Measurements from ENCODE around the gene SNW1.
A peak's percentile ranks its signal among the peaks of the same experiment; 100 is the strongest.
"Not testable (repeated sequence)": the region's sequence is repeated elsewhere in the genome, so short reads cannot be mapped to it uniquely, and the experiment has no call there.

SNW1 gene

GRCh38 chr14:77747425-77747824 is 13.5 kb downstream of the SNW1 start:
- DNase-seq, result not testable (repeated sequence)

GRCh38 chr14:77746064-77746702 is 14.8 kb downstream of the SNW1 start:
- DNase-seq, result no peak

GRCh38 chr14:77741438-77741837 is 19.5 kb downstream of the SNW1 start:
- DNase-seq, result no peak

- DNase-seq, result peak in 1 of 2 donors; percentile 8
Measured at GRCh38 chr14:77738559-77739250, 22.3 kb downstream of the SNW1 start.

DNA sequence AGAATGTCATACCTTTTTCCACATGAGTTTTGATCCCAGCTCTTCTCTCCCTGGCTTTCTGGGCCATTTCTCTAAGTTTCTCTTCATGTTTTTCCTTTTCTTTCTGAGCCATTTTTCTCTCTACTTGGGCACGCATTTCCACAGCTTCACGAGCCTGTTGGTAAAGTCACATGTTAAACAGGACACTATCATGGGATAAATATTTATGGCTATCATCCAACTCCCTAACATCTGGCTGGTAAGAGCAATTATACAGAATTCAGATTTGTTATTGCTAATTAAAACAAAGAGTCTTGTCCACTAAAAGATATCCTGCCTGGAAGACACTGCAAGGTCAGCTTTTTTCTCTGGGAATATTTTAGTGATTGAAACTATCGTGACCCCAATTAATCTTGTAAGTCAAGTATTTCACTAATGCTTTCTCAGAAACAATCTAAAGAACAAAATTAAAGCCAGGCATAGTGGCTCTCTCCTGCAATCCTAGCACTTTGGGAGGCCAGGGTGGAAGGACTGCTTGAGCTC is 29.9 kb downstream of the SNW1 start:
- DNase-seq, result no peak

DNA sequence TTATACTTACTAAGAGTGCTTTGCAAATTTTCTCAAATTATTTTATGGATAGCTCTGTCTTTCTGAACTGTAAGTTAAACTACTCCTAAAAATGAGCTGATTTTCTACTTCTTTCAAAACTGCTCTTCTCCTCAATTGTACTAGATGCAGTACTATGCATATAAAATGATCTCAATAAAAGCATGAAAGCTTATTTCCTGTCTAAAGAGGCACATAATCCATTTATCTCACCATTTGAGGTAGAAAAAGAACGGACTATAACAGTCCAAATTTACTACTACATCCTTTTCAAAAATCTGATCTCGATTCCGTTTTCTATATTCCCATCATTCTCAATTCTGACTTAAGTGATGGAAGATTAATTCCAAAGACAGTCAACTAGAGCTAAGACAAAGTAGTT is 38.7 kb downstream of the SNW1 start:
- no peak for DNase-seq

DNA sequence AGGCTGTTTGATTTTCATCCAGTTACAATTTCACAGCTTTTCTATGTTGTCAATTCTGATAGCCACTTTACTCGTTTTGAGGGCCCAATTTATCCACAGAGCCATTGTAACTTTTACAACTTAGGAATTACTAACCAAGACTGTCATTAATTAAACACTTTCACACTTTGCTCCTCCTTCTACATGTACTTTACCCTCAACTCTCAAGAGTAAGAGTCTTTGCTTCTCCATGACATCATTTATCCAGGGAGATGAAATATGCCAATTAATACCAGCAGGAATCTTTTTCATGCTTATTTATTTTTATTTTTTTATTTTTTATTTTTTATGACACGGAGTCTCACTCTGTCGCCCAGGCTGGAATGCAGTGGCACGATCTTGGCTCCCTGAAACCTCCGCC is 39.5 kb downstream of the SNW1 start:
- no peak for DNase-seq

GRCh38 chr14:77717608-77718305 is 43.2 kb downstream of the SNW1 start:
- no peak for DNase-seq

DNA sequence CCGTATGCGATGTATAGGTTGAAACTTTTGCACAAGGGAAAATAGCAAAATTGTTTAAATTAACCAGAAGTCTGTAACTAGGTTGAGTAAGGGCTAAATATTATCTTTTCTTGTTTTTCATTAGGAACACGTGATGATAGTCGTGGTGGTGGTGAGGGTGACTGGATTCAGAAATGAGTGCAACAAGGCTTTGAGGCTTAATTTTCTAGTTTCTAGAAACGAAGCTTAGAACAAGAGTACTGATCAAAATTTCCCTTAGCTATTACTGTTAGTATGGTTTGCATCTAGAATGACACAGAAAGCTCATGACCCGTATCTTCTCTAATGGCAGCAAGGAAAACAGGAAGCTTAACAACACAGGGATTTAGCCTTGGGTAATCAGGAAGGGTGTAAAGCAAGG is 46.0 kb downstream of the SNW1 start:
- no peak for DNase-seq

- DNase-seq, result no peak
Measured at GRCh38 chr14:77710364-77710763, 50.6 kb downstream of the SNW1 start.

- DNase-seq, result no peak
Measured at GRCh38 chr14:77709412-77709811, 51.5 kb downstream of the SNW1 start.

- no peak for DNase-seq
Measured at GRCh38 chr14:77708749-77709148, 52.2 kb downstream of the SNW1 start.

DNA sequence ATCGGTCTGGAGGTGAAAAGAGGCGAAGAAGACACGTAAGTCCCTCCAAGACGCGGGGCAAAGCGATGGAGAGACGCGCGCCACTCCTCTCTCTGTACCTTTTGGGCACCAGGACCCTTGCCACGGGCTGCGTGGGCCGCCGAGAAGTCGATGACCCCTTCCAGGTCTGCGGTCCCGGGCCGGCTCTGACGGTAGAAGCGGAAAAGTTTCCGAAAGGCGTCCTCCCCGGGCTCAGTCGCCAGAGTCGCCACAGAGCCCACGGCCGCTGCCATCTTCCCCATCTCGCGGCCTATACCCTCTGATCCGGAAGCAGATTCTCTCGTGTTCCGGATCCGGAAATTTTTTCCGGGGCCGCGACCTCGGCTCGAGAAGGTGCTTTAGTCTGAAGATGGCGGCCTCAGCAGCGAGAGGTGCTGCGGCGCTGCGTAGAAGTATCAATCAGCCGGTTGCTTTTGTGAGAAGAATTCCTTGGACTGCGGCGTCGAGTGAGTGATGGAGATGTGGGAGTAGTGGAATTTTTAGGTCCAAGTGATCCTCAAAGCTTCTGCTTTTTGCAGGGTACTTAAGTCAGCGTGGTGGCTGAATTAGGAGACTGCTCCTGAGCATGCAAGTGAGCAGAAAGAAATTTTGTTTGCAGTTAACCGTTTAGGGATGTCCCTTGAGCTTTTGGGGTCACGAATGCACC is 53.1 kb downstream of the SNW1 start, which contains the start of the genes ALKBH1 and SLIRP:
ALKBH1 (minus strand) TSS at position 300 of the 685 bp plus-strand sequence; CDS start at position 281, 19 bp downstream.
SLIRP (plus strand) TSS at position 380 of the 685 bp plus-strand sequence; CDS start at position 389, 9 bp downstream.
- peak; percentile 83 to 86 for DNase-seq

DNA sequence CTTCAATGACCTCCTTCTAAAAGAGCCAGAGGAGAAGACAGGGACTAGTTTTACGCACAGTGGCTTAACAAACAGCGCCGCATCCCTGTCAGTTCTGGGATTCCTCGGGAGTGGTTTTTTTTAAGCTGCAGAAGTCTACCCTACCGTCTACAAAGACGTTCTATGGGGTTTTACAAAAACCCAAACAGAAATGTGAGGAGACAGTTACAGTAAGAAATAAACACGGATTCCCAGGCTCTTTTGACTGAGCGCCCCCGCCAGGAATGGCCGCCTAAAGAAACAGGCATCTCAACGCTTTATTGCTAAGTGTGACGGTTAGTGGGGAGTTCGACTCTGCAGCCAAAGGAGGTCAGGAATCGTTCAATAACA is 53.6 kb downstream of the SNW1 start:
- no peak for DNase-seq

GRCh38 chr14:77691259-77691658 is 69.7 kb downstream of the SNW1 start:
- DNase-seq, result no peak

DNA sequence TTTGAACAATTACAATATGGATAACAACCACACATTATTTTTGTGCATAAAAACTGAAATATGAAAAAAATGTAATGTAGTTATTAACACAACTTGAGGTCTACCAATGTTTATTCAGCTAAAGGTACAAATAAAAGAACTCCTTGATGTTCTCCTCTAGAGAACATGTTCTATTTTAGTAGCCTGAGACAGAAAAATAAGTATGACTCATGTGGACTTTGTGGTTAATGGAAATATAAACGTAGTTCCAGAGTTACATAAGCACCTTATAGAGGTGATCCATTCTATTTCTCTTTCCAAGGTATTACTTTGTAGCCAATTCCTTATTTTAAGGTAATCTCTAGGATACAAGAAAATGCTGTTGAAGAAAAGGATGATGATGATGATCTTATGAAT is 78.8 kb downstream of the SNW1 start:
- DNase-seq, result no peak

GRCh38 chr14:77681196-77682157 is 79.5 kb downstream of the SNW1 start:
- no peak for DNase-seq

- DNase-seq, result no peak
Measured at GRCh38 chr14:77674931-77675330, 86.0 kb downstream of the SNW1 start.

GRCh38 chr14:77673193-77673592 is 87.8 kb downstream of the SNW1 start:
- no peak for DNase-seq
